Lower leg skin (tissue), 4 donors: ENCODE data around the gene TMEM11. TPM values are rescaled to one million over a fixed set of nuclear protein-coding genes. Genes with fewer than 3 reads are reported as not detected.

Source experiments
- DNase-seq, 2 donors: peaks; one replicate each; pipeline ENCODE4 v3.0.0-alpha.2; 2019; ENCODE audit warnings: low spot score in 2 of 2
- H3K4me3 ChIP-seq: fragments of 200-600 bp; sonication (generic); 2 replicates; pipeline ENCODE4 v1.5.1; 2017; ENCODE audit warnings: mild to moderate bottlenecking, low read depth; ENCODE audit not compliant: poor library complexity, severe bottlenecking
- POLR2A ChIP-seq, 2 donors: fragments of 450-650 bp; IDR thresholded peaks; one replicate each; pipeline ENCODE4 v1.6.1; 2016 to 2017; ENCODE audit warnings: antibody characterized with exemption in 2 of 2, mild to moderate bottlenecking in 1 of 2, moderate library complexity in 1 of 2
- WGBS, 2 donors: methylation state at CpG; one replicate each; pipeline ENCODE4 v1.1.5; 2018; 5-methylcytosine and 5-hydroxymethylcytosine counted together
- intact Hi-C: fragments of 100-400 bp; cut with DNase I; formaldehyde crosslinking; loops from one replicate; pipeline ENCODE4 v1.15.0; 2023; ENCODE audit warnings: low total_unique reads
- total RNA-seq, 4 donors: library from RNA; depleted of rRNA; stranded (reverse); fragments of >200 nt; gene quantifications; one replicate each; pipeline ENCODE4 v1.1.0, GENCODE V29; 2016
- TF ChIP-seq, protein P1 (sequence below), 3 donors: fragments of 450-650 bp; IDR thresholded peaks; one replicate each; pipeline ENCODE4 v1.5.1; 2016; ENCODE audit warnings: antibody characterized with exemption in 3 of 3, mild to moderate bottlenecking in 3 of 3, moderate library complexity in 2 of 3

The TMEM11 gene
- total RNA-seq, 4 donors from 2014 or later: 30.0 to 43.5 (median 37.0) TPM

DNA sequence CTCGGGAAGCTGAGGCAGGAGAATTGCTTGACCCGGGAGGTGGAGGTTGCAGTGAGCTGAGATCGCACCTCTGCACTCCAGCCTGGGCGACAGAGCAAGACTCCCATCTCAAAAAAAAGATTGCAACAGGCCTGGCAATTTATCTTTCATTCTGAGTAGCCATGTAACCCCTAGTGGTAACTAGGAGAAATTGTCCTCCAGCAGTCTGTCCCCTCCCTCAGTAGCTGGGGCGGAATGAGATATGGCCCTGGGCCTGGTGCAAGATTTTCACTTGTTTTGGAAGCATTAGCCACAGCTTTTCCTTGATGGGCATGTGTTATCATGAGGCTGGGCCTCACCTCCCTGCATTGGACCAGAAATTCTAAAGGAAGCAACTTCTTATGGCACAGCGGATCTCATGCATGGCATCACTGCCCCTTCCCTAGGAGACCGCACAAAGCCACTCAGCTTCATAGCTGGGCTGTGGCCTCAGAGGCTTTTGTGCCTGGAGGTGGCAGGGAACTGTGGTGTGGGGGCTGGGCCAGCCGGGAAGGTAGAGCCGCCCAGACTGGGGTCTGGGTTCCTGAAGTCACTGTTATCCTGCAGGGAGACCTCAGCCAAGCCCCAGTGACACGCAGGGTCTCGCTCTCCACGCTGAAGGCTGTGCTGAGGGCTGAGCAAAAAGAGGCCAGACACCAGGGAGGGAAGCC lies 25.9 kb upstream of the TMEM11 start:
- intact Hi-C loops: no loop called here
- WGBS, 2 donors: 72 to 79% methylated on average over 10 to 12 of the region's 12 CpGs
- TF ChIP-seq, protein P1, sequence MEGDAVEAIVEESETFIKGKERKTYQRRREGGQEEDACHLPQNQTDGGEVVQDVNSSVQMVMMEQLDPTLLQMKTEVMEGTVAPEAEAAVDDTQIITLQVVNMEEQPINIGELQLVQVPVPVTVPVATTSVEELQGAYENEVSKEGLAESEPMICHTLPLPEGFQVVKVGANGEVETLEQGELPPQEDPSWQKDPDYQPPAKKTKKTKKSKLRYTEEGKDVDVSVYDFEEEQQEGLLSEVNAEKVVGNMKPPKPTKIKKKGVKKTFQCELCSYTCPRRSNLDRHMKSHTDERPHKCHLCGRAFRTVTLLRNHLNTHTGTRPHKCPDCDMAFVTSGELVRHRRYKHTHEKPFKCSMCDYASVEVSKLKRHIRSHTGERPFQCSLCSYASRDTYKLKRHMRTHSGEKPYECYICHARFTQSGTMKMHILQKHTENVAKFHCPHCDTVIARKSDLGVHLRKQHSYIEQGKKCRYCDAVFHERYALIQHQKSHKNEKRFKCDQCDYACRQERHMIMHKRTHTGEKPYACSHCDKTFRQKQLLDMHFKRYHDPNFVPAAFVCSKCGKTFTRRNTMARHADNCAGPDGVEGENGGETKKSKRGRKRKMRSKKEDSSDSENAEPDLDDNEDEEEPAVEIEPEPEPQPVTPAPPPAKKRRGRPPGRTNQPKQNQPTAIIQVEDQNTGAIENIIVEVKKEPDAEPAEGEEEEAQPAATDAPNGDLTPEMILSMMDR (IDR thresholded peaks at IDR 0.05): no peak
- no peak for TF ChIP-seq POLR2A (IDR thresholded peaks at IDR 0.05)

DNA sequence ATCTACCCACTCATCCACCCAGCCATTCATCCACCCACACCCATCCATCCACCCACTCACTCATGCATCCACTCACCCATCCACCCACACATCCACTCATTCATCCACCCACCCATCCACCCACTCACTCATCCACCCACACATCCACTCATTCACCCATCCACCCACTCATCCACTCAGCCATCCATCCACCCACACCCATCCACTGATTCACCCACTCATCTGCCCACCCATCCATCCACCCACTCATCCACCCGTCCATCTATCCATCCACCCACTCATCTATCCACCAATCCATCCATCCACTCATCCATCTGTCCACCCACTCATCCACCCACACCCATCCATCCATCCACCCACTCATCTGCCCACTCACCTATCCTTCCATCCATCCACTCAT lies 22.0 kb upstream of the TMEM11 start:
- WGBS, 2 donors: 78 to 85% methylated on average over 1 of the region's 1 CpG
- no peak for DNase-seq
- no peak overlapping the region for H3K4me3 ChIP-seq
- no peak for TF ChIP-seq POLR2A (IDR thresholded peaks at IDR 0.05)
- TF ChIP-seq, protein P1 (IDR thresholded peaks at IDR 0.05): no peak
- intact Hi-C loops: no loop called here

More for the DNA sequence above, 25.9 kb upstream of the TMEM11 start:
- no peak for DNase-seq
- no peak overlapping the region for H3K4me3 ChIP-seq

- no peak for DNase-seq
- no peak for TF ChIP-seq POLR2A (IDR thresholded peaks at IDR 0.05)
- TF ChIP-seq, protein P1 (IDR thresholded peaks at IDR 0.05): no peak
- no peak overlapping the region for H3K4me3 ChIP-seq
- intact Hi-C loops: no loop called here
- WGBS, 2 donors: 46 to 50% methylated on average over 7 of the region's 7 CpGs
Observed at GRCh38 chr17:21233581-21234347, 19.8 kb upstream of the TMEM11 start.

GRCh38 chr17:21232033-21232749 lies 18.2 kb upstream of the TMEM11 start:
- DNase-seq: no peak
- H3K4me3 ChIP-seq: no peak overlapping the region
- intact Hi-C loops: no loop called here
- WGBS, 2 donors: 90 to 95% methylated on average over 4 of the region's 4 CpGs
- no peak for TF ChIP-seq POLR2A (IDR thresholded peaks at IDR 0.05)
- TF ChIP-seq, protein P1 (IDR thresholded peaks at IDR 0.05): no peak

GRCh38 chr17:21231533-21231932 lies 17.6 kb upstream of the TMEM11 start:
- no peak for TF ChIP-seq POLR2A (IDR thresholded peaks at IDR 0.05)
- TF ChIP-seq, protein P1 (IDR thresholded peaks at IDR 0.05): no peak
- DNase-seq: no peak
- intact Hi-C loops: no loop called here
- WGBS, 2 donors: 47 to 60% methylated on average over 6 of the region's 6 CpGs
- no peak overlapping the region for H3K4me3 ChIP-seq
